RPMI8226 (cell line): ENCODE results near the gene SLC3A2.
"Not testable (repeated sequence)": the region's sequence is repeated elsewhere in the genome, so short reads cannot be mapped to it uniquely, and the experiment has no call there.

Experiments used
- DNase-seq: peaks from one replicate; pipeline ENCODE4 v3.0.0-alpha.2; 2015

SLC3A2 gene

GRCh38 chr11:62933750-62934495, 53.2 kb downstream of the SLC3A2 start:
- DNase-seq: no peak

GRCh38 chr11:62934496-62934785, 53.7 kb downstream of the SLC3A2 start:
- no peak for DNase-seq

- DNase-seq: not testable (repeated sequence)
Observed at GRCh38 chr11:62937528-62937927, 56.8 kb downstream of the SLC3A2 start.
